Mucosa of descending colon (tissue), 3 donors: ENCODE measurements around the gene EMC9. TPM values are rescaled to one million over a fixed set of nuclear protein-coding genes. Genes with fewer than 3 reads are reported as not detected.

Experiments used
- ATAC-seq: fragments of 200-7000 bp; cut with Tn5 transposase; one replicate; pipeline ENCODE4 v1.9.1; 2020; ENCODE audit warnings: mild to moderate bottlenecking, moderate library complexity
- DNase-seq, 3 donors: peaks; one replicate each; pipeline ENCODE4 v3.0.0-alpha.2; 2020
- H3K36me3 ChIP-seq: fragments of 200-600 bp; one replicate; pipeline ENCODE4 v1.8.0; 2021; ENCODE audit warnings: low read depth, mild to moderate bottlenecking
- H3K4me1 ChIP-seq: fragments of 200-600 bp; one replicate; pipeline ENCODE4 v1.8.0; 2021; ENCODE audit warnings: low read depth, mild to moderate bottlenecking
- H3K4me3 ChIP-seq: fragments of 200-600 bp; one replicate; pipeline ENCODE4 v1.8.0; 2021; ENCODE audit warnings: mild to moderate bottlenecking
- H3K9me3 ChIP-seq: fragments of 200-600 bp; one replicate; pipeline ENCODE4 v1.8.0; 2021; ENCODE audit warnings: mild to moderate bottlenecking
- CTCF ChIP-seq: fragments of 200-600 bp; IDR thresholded peaks from one replicate; pipeline ENCODE4 v1.8.0; 2022; ENCODE audit warnings: antibody characterized with exemption, mild to moderate bottlenecking
- intact Hi-C, 2 donors: fragments of 100-400 bp; cut with DNase I in 1 of 2; cut with micrococcal nuclease in 1 of 2; formaldehyde crosslinking; loops; one replicate each; pipeline versions ENCODE4 v1.11.0 to v1.11.1; 2022; cut with DNase I, micrococcal nuclease
- microRNA-seq: library from miRNA; unstranded; fragments of <30 nt; microRNA quantifications from one replicate; pipeline ENCODE4, GENCODE V29; 2019
- total RNA-seq, 3 donors: library from RNA; stranded (reverse); fragmentation: NEBNext Ultra II Directional in 2 of 3; extraction: Animal tissue kit (Norgen Biotek cat#: 25700) in 2 of 3; gene quantifications; one replicate each; pipeline versions ENCODE4 v1.2.1 to v1.2.4, GENCODE V29; 2021 to 2023
- donor health status: DM: no; HTN: no; CAD: no; lungs with moderate emphysema.
- donor health status: DM: no; HTN: no; CAD: no.
- donor health status: DM: no; HTN: yes; CAD: no.

The EMC9 gene
- total RNA-seq, 3 donors from 2014 or later, result 18.3 to 24.9 (median 20.4) TPM

GRCh38 chr14:24093207-24093900 lies 48.0 kb downstream of the EMC9 start:
- Histone ChIP-seq H3K9me3 (no peaks in the 10 kb centered on the region), H3K4me1 (peaks cover 31% of the 10 kb centered on the region), H3K36me3 (no peaks in the 10 kb centered on the region), H3K4me3 (no peak overlapping the region)
- DNase-seq (peak in 2 of 3 donors; percentile 37 to 52), ATAC-seq (no peak)
- intact Hi-C loops, result no loop called here
- no peak for TF ChIP-seq CTCF

GRCh38 chr14:24092505-24093206 lies 48.7 kb downstream of the EMC9 start:
- H3K4me1 ChIP-seq, result peaks cover 31% of the 10 kb centered on the region
- no peak for ATAC-seq
- no peaks in the 10 kb centered on the region for H3K36me3 ChIP-seq
- intact Hi-C loops, result no loop called here
- no peaks in the 10 kb centered on the region for H3K9me3 ChIP-seq
- no peak for TF ChIP-seq CTCF
- no peak overlapping the region for H3K4me3 ChIP-seq
- DNase-seq, result no peak

GRCh38 chr14:24092110-24092504 lies 49.3 kb downstream of the EMC9 start:
- no peak for TF ChIP-seq CTCF
- peak in 1 of 3 donors; percentile 51 for DNase-seq
- peak; percentile 2 for ATAC-seq
- Histone ChIP-seq H3K9me3 (no peaks in the 10 kb centered on the region), H3K36me3 (no peaks in the 10 kb centered on the region), H3K4me1 (peaks cover 31% of the 10 kb centered on the region), H3K4me3 (no peak overlapping the region)
- intact Hi-C loops, result no loop called here

- TF ChIP-seq CTCF, result no peak
- intact Hi-C loops, result loop anchor here in 1 of 2 donors (1.0 kb wide), 1 partner anchor 32 kb away; no protein-coding TSS in a partner anchor
- Histone ChIP-seq H3K36me3 (no peaks in the 10 kb centered on the region), H3K4me1 (peaks cover 18% of the 10 kb centered on the region), H3K9me3 (no peaks in the 10 kb centered on the region), H3K4me3 (no peak overlapping the region)
- ATAC-seq (no peak), DNase-seq (no peak)
Measured at GRCh38 chr14:24089890-24090289, 51.5 kb downstream of the EMC9 start.

Small RNA genes lying within 50 kb of the gene (microRNA-seq; reads per million reads assigned to microRNA genes)
- gene MIR7703, result not detected

Other genes with a start within 250 kb of the EMC9 start
- gene DHRS4, start 187.8 kb downstream of the EMC9 start, total RNA-seq, result 10 to 100 TPM; 35.0 to 41.7 (median 36.8) TPM
- gene DHRS4L2, start 152.7 kb downstream of the EMC9 start, total RNA-seq, result 10 to 100 TPM; 30.7 to 56.1 (median 45.9) TPM
- 1 to 10 TPM; 1.4 to 2.7 (median 1.5) TPM for gene CARMIL3, start 89.6 kb downstream of the EMC9 start, total RNA-seq
- gene CPNE6, start 70.0 kb downstream of the EMC9 start, total RNA-seq, result 1 to 10 TPM in 1 of 3 donors, under 1 TPM in 1, not detected in 1; 0.14 to 2.2 TPM
- 100 to 1,000 TPM in 2 of 3 donors, 10 to 100 TPM in 1; 64.7 to 150 (median 150) TPM for gene PCK2, start 47.3 kb downstream of the EMC9 start, total RNA-seq
- gene DCAF11, start 26.8 kb downstream of the EMC9 start, total RNA-seq, result 100 to 1,000 TPM in 1 of 3 donors, 10 to 100 TPM in 2; 65.8 to 101 (median 84.9) TPM
- gene NRL, start 26.6 kb downstream of the EMC9 start, total RNA-seq, result 1 to 10 TPM; 2.3 to 4.5 (median 2.8) TPM
- gene FITM1, start 10.9 kb downstream of the EMC9 start, total RNA-seq, result 1 to 10 TPM in 2 of 3 donors, under 1 TPM in 1; 0.79 to 1.9 (median 1.3) TPM
- gene PSME1, start 5.4 kb downstream of the EMC9 start, total RNA-seq, result 100 to 1,000 TPM; 188 to 279 (median 203) TPM
- 100 to 1,000 TPM; 141 to 295 (median 191) TPM for gene PSME2, start 5.0 kb upstream of the EMC9 start, total RNA-seq
- 10 to 100 TPM; 52.8 to 66.2 (median 59.0) TPM for gene RNF31, start 5.9 kb upstream of the EMC9 start, total RNA-seq
- 100 to 1,000 TPM in 2 of 3 donors, 10 to 100 TPM in 1; 78.7 to 119 (median 103) TPM for gene IRF9, start 19.7 kb upstream of the EMC9 start, total RNA-seq
- gene REC8, start 30.5 kb upstream of the EMC9 start, total RNA-seq, result 10 to 100 TPM; 14.9 to 17.0 (median 16.8) TPM
- gene IPO4, start 47.2 kb upstream of the EMC9 start, total RNA-seq, result 10 to 100 TPM; 23.2 to 29.3 (median 26.8) TPM
- 10 to 100 TPM; 41.7 to 49.1 (median 47.1) TPM for gene TM9SF1, start 53.9 kb upstream of the EMC9 start, total RNA-seq
- under 1 TPM in 2 of 3 donors, not detected in 1; 0.36 to 0.82 TPM for gene TSSK4, start 64.1 kb upstream of the EMC9 start, total RNA-seq
- 10 to 100 TPM; 47.6 to 67.8 (median 49.5) TPM for gene CHMP4A, start 71.9 kb upstream of the EMC9 start, total RNA-seq
- gene MDP1, start 74.5 kb upstream of the EMC9 start, total RNA-seq, result 10 to 100 TPM; 11.1 to 14.8 (median 13.2) TPM
- gene NEDD8, start 90.8 kb upstream of the EMC9 start, total RNA-seq, result 100 to 1,000 TPM; 108 to 150 (median 131) TPM
- gene GMPR2, start 91.3 kb upstream of the EMC9 start, total RNA-seq, result 10 to 100 TPM; 59.7 to 83.5 (median 61.6) TPM
- 10 to 100 TPM; 51.5 to 64.8 (median 58.4) TPM for gene TINF2, start 101.0 kb upstream of the EMC9 start, total RNA-seq
- gene TGM1, start 121.6 kb upstream of the EMC9 start, total RNA-seq, result 1 to 10 TPM; 2.2 to 3.3 (median 2.4) TPM
- 10 to 100 TPM; 31.6 to 52.9 (median 41.3) TPM for gene RABGGTA, start 130.0 kb upstream of the EMC9 start, total RNA-seq
- gene DHRS1, start 158.2 kb upstream of the EMC9 start, total RNA-seq, result 10 to 100 TPM; 30.6 to 56.9 (median 54.9) TPM
- 10 to 100 TPM; 24.1 to 29.2 (median 29.1) TPM for gene NOP9, start 158.3 kb upstream of the EMC9 start, total RNA-seq
- gene CIDEB, start 166.4 kb upstream of the EMC9 start, total RNA-seq, result 10 to 100 TPM in 2 of 3 donors, 1 to 10 TPM in 1; 8.5 to 15.8 (median 12.1) TPM
- 1 to 10 TPM; 3.7 to 6.3 (median 5.0) TPM for gene LTB4R2, start 168.5 kb upstream of the EMC9 start, total RNA-seq
- gene LTB4R, start 169.9 kb upstream of the EMC9 start, total RNA-seq, result 1 to 10 TPM; 3.4 to 6.1 (median 3.8) TPM
- gene ADCY4, start 193.5 kb upstream of the EMC9 start, total RNA-seq, result 10 to 100 TPM; 13.9 to 23.5 (median 20.7) TPM
- 10 to 100 TPM; 40.6 to 99.9 (median 71.7) TPM for gene RIPK3, start 198.4 kb upstream of the EMC9 start, total RNA-seq
- 100 to 1,000 TPM in 1 of 3 donors, 10 to 100 TPM in 2; 11.9 to 112 (median 25.2) TPM for gene NFATC4, start 226.6 kb upstream of the EMC9 start, total RNA-seq